Smooth muscle cell of the brain vasculature (primary cell): ENCODE measurements around the gene OGA.
"Not testable (repeated sequence)": the region's sequence is repeated elsewhere in the genome, so short reads cannot be mapped to it uniquely, and the experiment has no call there.

ENCODE experiments used
- DNase-seq: peaks from one replicate; pipeline ENCODE4 v3.0.0-alpha.2; 2012; ENCODE audit warnings: low read depth, low spot score

The OGA gene

DNA sequence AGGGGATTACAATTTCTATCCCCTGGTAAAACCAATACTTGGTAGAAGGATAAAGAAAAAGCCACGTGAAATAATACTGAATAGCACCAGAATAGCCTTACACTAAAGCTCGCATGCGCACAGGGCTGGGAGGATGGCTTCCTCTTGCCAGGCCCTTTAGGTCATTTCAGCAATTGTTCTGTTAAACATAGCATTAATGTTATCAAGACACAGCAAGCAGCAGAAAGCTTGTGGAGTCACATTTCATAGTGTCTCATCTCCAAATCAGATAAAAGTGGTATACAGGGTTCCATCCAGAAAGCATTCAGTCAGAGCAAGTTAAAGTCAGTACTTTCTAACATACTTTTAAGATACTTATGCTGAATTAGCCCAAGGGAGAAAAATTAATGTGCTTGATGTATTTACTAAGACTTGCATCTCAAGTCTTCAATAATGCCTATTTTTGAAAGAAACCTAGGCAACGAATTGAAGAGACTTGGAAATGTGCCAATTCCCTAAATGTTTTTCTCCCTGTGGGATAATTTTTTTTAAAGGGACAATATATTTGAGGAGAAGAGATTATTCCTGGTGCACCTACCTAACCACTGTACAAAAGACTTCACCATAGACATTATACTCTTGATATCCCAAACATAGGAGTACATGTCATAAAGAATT, 20.7 kb downstream of the OGA start:
- DNase-seq: no peak

DNA sequence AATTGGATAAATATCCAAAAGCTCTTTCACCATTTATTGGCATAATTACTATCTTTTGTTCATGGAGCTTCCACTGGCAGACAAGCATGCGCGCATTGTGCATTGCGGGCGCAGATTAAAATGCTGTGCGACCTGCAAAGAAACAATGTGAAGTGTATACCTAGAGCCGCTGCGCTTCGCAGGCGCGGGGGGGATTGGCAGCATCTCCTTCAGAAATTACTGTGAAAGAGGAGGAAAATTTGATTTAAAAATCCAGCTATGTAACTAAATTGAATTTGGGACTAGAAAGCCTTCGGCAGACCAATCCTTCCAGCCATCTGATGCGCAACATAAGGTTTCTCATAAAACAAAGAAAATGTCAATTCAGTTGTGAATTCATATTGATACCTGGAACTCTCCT, 24.7 kb downstream of the OGA start:
- no peak for DNase-seq

DNA sequence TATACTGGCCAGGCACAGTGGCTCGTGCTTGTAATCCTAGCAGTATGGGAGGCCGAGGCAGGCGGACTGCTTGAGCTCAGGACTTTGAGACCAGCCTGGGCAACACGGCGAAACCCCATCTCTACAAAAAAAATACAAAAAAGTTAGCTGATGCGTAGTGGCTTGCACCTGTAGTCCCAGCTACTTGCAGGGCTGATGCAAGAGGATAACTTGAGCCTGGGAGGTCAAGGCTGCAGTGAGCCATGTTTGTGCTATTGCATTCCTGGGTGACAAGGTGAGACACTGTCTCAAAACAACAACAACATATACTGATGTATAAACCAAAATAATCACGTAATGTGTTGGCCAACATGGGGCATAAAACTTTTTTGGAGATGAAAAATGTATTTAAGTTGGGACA, 28.6 kb downstream of the OGA start:
- no peak for DNase-seq

DNA sequence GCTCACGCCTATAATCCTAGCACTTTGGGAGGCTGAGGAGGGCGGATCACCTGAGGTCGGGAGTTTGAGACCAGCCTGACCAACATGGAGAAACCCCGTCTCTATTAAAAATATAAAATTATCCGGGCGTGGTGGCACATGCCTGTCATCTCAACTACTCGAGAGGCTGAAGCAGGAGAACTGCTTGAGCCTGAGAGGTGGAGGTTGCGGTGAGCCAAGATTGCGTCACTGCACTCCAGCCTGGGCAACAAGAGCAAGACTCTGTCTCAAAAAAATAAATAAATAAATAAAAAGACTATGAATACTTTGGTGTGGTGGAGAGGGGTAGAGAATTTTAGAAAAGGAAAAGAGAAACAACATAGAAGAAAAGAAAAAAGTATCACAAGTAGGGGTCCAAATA, 29.0 kb downstream of the OGA start:
- DNase-seq: not testable (repeated sequence)

DNA sequence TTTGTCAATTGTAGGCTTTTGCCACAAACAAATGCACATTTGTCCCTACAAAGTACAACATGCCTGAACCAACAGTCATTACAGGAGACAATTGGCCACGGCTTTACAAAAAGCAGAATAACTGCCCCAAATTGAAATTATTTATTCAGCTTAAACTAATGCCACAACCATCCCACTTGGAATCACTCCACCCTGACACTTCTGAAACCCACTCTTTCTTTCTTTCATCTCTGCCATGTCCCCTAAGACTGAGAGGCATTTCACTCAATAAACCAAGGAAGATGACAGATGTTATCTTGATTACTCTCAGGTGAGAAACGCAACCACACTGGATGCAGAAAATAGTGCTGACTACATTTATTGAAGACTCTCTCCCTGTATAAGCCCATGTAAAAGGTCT, 32.4 kb downstream of the OGA start:
- DNase-seq: no peak

DNA sequence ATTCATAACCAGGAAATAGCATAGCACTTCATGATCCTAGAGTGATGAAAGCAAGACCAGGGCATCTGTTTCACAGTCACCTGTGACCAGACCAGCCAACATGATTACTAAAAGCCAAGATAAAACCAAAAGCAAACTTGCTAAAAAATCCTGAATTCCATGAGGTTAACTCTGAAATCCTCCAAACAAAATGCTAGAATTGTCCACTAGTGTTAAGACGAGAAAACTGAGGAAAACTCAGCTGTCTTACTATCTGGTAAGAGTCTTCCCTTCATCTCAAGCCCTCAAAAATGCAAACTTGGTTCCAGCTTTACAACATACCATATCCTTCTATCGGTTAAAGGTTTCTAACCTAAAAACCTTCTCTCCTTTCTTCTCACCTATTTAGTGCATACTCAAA, 33.7 kb downstream of the OGA start:
- no peak for DNase-seq

DNA sequence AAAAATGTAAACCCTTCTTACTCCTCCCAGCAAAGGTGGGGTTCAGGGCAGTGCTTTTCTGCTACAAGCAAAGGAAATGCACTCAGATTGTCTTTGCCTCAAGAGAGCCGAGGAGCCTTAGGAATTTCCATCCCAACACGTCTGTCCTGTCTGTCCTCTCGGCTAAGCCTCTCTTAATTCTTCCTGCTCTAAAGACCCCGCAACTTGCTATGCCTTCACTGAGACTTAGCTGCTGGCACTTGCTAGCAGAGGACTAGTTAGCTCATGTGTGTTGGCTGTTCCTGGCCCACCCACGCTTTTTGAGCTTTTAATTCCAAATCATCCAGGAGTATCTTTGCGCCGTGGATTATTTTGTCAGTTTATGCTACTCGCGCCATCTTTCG, 34.5 kb downstream of the OGA start:
- DNase-seq: no peak

DNA sequence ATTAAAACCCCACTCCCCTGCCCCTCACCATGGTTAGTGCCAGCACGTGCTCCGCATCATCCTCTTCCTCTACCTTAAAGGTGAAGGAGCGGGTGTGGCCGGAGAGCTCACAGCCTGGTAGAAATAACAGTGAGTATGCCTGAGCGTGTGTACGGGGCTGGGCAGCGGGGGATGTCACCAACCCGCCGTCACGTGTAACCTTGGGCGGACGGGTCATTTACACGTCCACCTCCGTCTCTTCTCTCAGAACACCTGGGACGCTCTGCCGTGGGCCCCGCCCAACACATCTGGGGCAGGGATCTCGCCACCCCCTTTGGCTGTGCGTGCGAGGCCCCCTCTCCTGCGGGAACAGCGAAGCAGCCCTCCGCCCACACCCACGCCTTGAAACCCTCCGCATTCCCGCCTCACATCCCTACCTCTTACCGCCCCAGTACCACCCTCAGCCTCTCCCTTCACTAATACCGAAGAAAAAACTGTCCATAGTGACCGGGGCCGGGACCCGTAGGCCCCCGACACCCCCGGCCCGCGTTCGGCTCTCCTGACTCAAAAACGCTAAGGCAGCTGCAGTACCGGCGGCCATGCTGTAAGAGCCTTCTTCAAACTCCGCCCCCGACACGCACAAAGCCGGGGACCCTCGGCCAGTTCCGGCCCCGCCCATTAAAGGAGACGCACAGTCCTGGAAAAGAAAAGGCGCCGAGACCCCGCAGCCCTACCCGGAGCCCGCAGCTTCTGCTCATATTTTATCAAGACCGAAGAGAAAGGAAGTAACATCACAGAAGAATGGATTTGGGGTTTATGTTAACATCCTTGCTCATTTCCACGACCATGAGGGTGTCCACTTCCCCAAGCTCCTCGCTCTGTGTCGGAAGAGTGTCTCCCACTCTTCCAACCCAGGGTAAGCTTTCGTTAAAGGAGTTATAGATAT, 35.2 kb downstream of the OGA start, which contains the start of gene NPM3:
NPM3 (minus strand) TSS at position 636 of the 925 bp plus-strand sequence; CDS start at position 580, 56 bp downstream.
- peak; percentile 52 for DNase-seq

DNA sequence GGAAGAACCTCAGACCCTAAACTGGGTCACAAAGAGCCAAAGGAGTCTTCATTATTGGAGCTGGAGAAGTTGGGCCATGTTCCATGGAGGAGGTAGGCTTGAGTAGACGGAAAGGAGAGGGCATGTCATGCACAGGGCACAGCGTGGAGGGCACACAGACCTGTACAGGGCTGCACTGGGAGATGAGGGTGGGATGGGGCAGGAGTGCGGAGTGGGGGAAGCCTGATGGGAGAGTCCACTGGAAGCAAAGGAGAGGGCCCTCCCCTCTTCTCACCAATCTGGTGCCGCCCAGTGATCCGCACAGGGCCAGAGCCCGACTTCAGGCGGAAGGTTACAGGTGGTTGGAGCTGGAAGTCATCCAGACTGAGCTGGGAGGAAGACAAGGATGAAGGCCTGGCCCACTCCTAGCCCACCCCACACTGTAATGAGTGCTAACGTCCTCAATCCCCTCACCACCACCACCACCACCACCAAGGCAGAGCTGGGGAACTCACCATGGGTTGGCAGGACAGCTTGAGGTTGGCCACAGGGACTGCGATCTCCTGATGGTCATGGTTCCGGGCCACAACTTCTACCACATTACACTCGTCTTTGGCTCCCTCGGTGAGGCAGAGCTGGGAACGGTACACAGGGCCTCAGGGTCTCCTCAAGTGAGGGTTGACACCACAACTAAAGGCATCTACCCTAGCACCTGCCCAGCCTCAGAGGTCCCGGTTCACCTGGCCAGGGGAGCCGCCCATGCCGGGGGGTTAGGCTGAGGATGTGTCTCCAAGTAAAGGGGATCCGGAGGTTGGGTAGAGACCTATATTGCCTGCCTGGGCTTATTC, 36.0 kb downstream of the OGA start:
- no peak for DNase-seq

DNA sequence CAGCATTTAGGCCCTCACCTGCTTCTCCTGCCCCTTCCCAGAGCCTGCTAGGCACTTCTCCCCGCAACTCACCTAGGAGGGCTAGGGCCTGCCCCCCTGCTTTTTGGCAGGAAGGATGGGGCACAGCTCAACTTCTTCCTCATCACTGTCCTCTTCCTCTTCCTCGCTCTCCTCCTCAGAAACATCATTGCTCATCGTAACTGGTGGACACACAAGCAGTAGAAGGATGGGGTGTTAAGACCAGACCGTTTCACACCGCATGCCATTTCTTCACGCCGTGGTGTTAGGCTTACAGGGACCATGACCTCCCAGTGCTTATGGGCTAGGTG, 36.6 kb downstream of the OGA start:
- DNase-seq: no peak

DNA sequence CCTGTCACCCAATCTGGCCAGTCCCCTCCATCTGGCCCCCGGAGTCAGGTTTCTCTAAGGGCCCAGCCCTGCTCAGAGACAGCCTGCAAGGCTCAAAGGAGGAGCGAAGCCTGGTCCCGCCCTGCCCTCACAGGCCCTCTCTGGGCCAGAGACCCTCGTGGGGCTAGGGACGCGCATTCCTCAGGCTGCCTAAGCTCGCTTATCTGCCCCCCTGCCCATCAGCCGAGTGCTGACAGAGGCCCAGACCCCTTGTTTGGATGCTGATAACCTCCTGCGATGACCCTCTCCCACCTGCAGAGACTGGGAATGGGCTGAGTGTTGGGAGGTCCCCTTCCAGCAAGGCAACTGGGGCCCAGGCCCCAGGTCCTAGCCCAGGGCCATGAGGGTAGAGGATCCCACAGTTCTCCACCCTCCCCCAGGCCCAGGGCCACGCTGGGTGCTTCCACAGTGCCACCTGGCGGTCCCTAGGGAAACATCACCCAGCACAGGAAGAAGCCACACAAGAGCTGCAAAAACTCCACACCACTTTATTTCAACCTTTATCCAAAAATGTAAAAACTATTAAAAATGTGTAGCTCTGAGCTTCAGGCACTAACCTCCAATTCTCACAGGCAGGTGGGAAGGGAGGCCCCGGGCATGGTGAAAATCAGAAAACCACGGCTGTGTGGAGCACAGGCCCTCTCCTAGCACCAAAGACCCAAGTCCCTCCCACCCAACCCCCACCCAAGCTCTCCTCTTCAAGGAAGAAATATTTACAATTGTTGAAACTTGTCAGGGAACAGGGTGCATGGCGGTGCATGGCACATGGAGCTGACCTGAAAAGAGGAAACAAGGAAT, 37.2 kb downstream of the OGA start:
- DNase-seq: no peak

DNA sequence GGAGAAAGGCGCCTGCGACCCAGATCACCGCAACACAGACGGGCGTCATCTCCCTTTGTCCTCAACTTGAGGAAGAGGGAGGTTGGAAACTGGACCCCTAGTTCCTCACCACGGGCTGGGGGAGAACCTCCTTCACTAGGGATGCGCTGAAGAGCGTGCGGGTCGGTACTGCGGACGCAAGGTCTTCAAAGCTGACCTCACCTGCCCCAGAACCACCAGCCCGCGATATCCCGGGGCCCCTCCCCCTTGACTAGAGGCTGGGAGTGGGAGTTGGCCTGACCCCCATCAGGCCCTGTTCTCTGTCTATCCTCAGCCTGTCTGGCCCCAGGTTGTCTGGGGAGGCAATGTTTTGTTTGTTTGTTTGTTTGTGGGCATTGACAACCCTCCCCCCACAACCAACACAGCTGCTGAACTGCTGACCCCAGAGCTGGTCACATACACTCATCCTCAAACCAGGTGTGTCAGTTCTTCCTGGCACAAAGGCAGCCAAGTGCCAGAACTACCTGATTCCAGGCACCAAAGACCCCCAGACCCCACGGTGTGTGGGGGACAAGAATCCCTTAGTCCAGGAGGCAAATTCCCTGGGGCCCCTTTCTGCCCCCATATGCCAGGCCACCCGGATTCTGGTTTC, 37.9 kb downstream of the OGA start:
- DNase-seq: no peak

DNA sequence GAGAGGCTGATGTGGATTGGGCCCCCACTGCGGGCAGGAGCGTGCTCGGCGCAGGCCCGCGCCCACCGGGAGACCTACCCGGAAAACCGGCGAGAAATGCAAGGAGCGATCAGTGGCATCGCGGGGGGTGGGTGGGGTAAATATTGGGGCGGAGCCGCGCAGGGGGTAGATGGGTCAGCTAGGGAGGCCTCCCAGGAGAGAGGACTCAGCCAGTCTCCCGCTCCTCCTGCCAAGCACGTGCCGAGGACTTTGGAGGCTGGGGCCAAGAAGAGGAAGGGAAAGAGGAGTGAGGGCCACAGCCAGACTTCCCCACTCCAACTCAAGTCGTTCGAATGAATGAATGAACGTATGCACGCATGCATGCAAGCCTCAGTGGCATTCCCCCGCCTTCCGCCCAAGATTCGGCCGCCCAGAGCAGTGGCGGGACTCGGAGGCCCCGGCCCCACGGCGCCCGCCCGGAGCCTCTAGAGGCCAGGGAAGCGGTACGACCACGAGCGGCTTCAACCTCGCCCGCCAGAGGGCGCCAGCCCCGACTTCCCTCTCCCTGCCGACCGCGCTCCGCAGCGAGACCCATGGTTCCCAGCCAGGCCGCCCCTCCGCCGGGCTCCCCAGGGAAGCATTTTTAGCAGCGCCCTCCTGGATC, 38.6 kb downstream of the OGA start:
- DNase-seq: no peak

DNA sequence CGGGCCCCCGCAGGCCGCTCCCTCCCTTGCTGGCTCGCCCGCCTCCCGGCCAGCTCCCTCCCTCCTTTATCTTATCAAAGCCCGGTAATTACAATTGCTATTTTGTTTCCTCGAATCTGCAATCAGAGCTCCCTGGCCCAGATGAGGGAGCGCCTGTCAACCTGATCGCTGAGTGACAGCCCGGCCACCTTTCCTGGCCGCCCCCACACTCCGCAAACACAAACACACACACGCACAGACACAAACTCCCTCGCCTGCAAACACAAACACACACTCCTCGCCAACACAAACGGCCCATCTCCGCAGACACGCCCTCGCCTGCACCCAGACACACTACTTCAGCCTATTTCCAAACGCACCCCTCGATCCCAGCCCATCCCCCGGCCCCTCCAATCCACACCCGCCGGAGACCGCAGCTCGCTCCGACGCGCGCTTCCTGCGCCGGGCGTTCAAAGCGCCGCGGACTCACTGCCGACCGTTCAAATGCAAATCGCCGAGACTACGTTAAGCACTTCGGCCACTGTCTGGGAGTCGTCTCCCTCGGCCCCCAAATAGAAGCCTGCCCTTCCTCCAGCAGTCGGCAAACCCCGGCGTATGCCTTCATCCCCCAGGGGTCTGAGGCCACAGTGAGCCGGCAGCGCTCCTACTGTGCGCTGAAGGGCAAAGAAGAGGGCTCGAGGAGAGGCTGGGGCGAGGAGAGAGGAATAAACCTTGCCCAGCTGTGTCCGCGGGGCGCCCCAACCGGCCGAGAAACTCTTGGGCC, 39.3 kb downstream of the OGA start:
- no peak for DNase-seq

DNA sequence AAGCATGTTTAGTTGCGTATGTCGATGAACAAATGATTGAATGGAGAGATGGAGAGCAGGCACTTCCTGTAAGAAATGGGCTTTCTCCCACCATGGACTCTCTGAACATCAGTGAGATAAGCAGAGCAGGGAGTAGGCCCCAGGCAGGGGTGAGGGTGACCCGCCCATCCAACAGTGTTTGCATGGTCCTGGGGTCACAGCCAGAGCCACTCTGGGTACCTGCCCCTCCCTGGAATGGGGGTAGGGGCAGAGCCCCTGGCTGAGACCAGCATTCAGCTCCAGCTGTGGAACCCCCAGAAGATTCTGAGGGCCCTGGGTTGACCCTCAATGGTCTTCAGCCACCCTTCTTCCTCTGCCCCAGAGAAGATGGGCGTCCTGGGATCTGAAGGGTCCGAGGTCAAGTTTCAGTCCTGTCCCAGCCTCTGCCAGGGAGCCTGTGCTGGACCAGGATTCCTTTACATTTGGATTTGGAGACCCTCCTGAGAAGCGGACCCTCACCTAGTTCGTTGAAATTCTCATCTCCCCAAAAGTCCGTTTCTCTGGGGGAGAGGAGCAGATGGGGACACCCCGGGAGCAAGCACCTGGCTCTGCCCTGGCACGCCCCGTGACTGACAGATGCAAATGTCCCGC, 40.0 kb downstream of the OGA start:
- DNase-seq: no peak

DNA sequence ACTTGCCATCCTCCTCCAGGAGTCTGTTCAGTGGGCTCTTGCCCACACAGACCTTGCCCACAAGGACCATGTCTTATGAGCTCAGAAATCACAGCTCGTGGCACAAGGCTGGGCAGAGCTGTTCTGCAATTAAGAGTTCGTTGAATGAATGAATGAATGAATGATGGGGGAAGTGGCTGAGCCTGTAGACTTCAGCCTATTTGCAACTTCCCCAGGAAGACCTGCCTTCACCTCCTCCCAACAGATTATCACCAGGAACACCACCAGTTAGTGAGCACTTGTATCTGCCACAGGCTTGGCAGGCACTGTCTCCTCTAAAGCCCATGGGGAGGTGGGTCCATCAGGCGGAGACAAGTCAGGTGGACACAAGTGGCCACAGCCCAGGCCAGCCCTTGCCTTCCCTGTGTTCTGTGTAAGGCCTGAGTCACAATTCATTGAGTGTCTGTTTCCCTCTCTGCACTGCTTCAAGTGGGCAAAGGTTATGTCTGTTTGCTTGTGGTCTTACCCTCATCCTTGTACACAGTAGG, 40.6 kb downstream of the OGA start:
- DNase-seq: no peak

DNA sequence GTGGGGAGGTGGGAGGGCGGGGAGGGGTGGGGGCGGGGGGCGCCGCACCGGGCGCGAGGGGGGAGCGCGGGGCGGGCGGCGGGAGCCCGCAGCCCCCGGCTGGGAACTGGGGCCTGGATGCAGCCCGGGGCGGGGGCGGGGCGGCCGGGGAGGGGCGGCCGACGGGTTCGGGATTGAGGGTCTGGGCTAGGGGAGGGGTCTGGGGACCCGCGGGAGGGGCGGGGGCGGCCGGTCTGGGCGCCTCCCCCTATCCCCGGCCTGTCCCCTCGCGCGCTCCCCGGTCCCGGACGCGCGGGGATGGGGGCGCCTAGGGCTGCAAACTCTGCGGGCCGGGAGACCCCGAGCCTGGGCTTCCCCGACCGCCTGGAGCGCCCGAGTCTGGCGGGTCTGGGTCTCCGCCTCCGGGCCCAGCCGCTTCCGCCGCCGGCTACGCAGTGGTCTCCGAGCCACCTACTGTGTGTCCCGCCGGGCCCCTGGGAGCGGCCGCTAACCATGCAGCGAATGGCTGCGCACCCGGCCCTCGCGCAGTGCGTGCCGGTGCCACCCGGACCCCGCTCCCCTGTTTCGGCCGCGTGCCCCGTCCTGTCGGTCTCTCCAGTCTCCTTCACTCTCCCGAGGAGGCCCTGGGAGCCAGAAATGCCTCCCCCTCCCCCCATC, 42.0 kb downstream of the OGA start:
- DNase-seq: no peak
